Measurements from ENCODE around the gene VARS2.

- no peak for TF ChIP-seq SIN3A (IDR thresholded peaks at IDR 0.05; ENCODE audit: borderline replicate concordance, low read depth, low read length)
- no peak for TF ChIP-seq CTCF (IDR thresholded peaks at IDR 0.05)
- no peak for TF ChIP-seq YY1 (IDR thresholded peaks at IDR 0.05; ENCODE audit: low read depth)
- no peak for TF ChIP-seq JUND (IDR thresholded peaks at IDR 0.05)
- TF ChIP-seq, protein P1, sequence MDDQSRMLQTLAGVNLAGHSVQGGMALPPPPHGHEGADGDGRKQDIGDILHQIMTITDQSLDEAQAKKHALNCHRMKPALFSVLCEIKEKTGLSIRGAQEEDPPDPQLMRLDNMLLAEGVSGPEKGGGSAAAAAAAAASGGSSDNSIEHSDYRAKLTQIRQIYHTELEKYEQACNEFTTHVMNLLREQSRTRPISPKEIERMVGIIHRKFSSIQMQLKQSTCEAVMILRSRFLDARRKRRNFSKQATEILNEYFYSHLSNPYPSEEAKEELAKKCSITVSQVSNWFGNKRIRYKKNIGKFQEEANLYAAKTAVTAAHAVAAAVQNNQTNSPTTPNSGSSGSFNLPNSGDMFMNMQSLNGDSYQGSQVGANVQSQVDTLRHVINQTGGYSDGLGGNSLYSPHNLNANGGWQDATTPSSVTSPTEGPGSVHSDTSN (IDR thresholded peaks at IDR 0.05): no peak
Observed at GRCh38 chr6:30884521-30885480, 29.2 kb upstream of the VARS2 start.
